HG03280 (cell line): ENCODE results near the gene NRSN1.

Source experiments
- ATAC-seq: cut with Tn5 transposase; IDR thresholded peaks from one replicate; pipeline ENCODE4 v1.9.1; 2021; ENCODE audit warnings: mild to moderate bottlenecking, moderate library complexity; ENCODE audit not compliant: unreplicated experiment

The NRSN1 gene

GRCh38 chr6:24125980-24126379 is at the start of gene NRSN1:
TSS of gene NRSN1 (plus strand) at chr6:24126215. CDS start at chr6:24134328, 8,113 bp downstream.
- no peak for ATAC-seq

- ATAC-seq, result no peak
Measured at GRCh38 chr6:24078200-24078599, 47.8 kb upstream of the NRSN1 start.

- ATAC-seq, result no peak
Measured at GRCh38 chr6:24079076-24079475, 46.9 kb upstream of the NRSN1 start.

- ATAC-seq, result no peak
Measured at GRCh38 chr6:24080711-24081110, 45.3 kb upstream of the NRSN1 start.

GRCh38 chr6:24089736-24090135 is 36.3 kb upstream of the NRSN1 start:
- no peak for ATAC-seq

GRCh38 chr6:24092407-24092806 is 33.6 kb upstream of the NRSN1 start:
- no peak for ATAC-seq

GRCh38 chr6:24093381-24093780 is 32.6 kb upstream of the NRSN1 start:
- ATAC-seq, result no peak

GRCh38 chr6:24099181-24099580 is 26.8 kb upstream of the NRSN1 start:
- no peak for ATAC-seq

- ATAC-seq, result no peak
Measured at GRCh38 chr6:24100024-24100769, 25.8 kb upstream of the NRSN1 start.

GRCh38 chr6:24100770-24101155 is 25.3 kb upstream of the NRSN1 start:
- ATAC-seq, result no peak

GRCh38 chr6:24105191-24105590 is 20.8 kb upstream of the NRSN1 start:
- ATAC-seq, result no peak

- ATAC-seq, result no peak
Measured at GRCh38 chr6:24106291-24106690, 19.7 kb upstream of the NRSN1 start.

GRCh38 chr6:24107294-24107693 is 18.7 kb upstream of the NRSN1 start:
- ATAC-seq, result no peak

GRCh38 chr6:24108056-24108455 is 18.0 kb upstream of the NRSN1 start:
- no peak for ATAC-seq

GRCh38 chr6:24110417-24110816 is 15.6 kb upstream of the NRSN1 start:
- no peak for ATAC-seq

GRCh38 chr6:24113891-24114290 is 12.1 kb upstream of the NRSN1 start:
- ATAC-seq, result no peak

- ATAC-seq, result no peak
Measured at GRCh38 chr6:24117021-24117420, 9.0 kb upstream of the NRSN1 start.

GRCh38 chr6:24122139-24122538 is 3.9 kb upstream of the NRSN1 start:
- no peak for ATAC-seq

GRCh38 chr6:24126586-24127192 is 674 bp downstream of the NRSN1 start:
- peak; percentile 55 for ATAC-seq

GRCh38 chr6:24127316-24127715 is 1.3 kb downstream of the NRSN1 start:
- ATAC-seq, result no peak

GRCh38 chr6:24131751-24132150 is 5.7 kb downstream of the NRSN1 start:
- no peak for ATAC-seq

- ATAC-seq, result no peak
Measured at GRCh38 chr6:24139080-24139479, 13.1 kb downstream of the NRSN1 start.

- ATAC-seq, result no peak
Measured at GRCh38 chr6:24139639-24140038, 13.6 kb downstream of the NRSN1 start.
